GM04504 (cell line): ENCODE measurements around the gene TSTD1.
A peak's percentile ranks its signal among the peaks of the same experiment; 100 is the strongest.
"Not testable (repeated sequence)": the region's sequence is repeated elsewhere in the genome, so short reads cannot be mapped to it uniquely, and the experiment has no call there.

Experiments used
- DNase-seq: peaks from one replicate; pipeline ENCODE4 v3.0.0-alpha.2; 2012; ENCODE audit warnings: low read depth

The TSTD1 gene

DNA sequence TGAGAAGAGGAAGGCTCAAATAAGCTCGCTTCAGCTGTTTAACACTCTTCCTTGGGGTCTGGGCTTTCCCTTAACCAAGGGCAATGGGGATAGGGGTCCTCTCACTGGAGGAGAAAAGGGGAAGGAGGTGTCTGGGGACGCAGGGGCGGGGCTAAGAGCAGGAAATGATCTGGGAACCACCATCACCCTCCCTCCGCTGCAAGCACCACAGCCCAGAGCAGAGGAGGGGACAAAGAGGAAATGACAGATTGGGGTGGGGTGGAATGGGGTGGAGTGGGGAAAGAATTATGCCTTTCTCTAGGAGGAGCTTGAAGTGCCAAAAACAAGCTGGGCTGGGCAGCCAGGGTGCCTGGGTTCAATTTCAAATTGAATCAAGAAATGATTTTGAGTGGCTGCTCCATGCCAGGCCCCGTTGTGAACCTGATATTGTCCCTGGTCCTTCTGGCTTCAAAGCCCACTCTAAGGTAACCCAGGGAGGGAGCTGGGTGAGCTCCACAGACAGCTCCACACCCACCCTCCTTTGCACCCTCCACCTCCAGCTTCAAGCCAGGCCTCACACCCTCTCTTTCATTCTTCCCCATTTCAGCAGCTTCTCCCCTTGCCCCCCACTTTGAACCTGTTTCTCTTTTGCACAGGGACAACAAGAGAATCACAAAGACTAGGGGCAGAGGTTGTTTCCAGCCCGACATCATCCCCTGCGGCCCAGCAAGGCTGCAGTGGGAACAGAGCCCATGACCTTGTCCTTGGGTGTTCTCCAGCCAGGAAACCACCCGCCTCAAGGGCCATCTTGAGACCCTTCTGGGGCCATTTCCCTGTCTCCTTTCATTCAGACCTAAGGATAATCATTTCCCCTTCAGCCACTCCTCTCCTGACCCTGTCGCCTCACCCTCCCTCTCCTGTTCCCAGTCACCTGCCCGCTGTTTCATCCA lies 29.8 kb upstream of the TSTD1 start:
- no peak for DNase-seq

DNA sequence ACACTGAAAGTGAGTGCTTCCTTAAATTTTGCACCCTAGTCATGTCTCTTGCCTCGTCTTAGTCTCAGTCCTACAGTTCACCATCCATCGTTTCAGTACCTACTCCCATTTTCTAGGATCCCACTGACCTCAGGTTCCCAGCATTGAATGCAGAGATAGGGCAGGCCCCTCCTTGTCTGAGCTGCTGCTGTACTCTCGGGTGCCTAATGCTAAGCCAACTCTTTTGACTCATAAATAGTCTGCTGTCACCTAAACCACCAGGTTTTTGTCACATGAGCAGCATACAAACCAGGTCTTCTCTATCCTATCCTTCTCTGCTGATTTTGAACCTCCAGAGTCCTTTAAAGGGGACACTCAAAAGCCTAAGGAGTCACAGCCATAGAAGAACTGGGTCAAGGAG lies 27.9 kb upstream of the TSTD1 start:
- no peak for DNase-seq

DNA sequence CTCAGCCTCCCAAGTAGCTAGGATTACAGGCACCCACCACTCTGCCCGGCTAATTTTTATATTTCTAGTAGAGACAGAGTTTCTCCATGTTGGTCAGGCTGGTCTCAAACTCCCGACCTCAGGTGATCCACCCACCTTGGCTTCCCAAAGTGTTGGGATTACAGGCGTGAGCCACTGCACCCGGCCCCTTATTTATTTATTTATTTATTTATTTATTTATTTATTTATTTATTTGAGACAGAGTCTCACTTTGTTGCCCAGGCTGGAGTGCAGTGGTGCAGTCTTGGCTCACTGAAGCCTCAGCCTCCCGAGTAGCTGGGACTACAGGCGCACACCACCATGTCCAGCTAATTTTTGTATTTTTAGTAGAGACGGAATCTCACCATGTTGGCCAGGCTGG lies 26.9 kb upstream of the TSTD1 start:
- not testable (repeated sequence) for DNase-seq

DNA sequence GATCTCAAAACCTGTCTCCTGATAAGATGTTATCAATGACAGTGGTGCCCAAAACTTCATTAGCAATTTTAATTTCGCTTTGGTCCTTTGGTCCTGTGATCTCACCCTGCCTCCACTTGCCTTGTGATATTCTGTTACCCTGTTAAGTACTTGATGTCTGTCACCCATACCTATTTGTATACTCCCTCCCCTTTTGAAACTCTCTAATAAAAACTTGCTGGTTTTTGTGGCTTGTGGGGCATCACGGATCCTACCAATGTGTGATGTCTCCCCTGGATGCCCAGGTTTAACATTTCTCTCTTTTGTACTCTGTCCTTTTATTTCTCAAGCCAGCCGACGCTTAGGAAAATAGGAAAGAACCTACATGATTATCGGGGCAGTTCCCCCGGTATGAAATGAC lies 25.2 kb upstream of the TSTD1 start:
- DNase-seq, result not testable (repeated sequence)

DNA sequence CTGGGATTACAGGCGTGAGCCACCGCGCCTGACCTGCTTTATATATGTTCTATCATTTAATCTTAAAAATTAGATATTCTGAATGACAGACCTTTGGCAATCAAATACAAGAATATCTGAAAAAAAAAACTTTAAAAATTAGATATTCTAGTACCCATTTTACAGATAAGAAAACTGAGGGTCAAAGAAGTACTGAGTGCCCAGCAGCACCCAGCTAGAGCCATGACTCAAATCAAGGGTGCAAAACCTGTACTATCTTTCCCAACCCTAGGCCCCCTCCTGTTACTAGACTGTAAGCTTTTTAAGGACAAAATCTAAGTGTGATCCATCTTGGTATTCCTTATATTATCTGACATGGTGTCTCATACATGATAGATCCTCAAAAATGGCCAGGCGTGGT lies 22.7 kb upstream of the TSTD1 start:
- no peak for DNase-seq

DNA sequence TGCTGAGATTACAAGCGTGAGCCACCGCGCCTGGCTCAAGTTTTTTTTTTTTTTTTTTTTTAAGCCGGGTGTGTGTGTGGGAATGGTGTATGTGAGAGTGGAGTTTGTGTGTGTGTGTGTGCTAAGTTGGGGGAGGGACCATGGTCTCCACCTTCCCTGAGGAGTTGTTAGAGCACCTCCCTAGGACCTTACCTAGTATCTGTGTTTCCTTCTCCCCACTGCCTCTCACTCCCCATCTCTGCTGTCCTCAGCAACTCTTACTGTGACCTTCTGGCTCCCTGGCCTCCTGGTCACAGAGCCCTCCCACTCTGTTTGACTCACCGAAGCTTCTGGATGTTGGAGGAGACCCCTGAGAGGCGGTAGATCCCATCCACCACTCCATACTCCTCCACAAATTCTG lies 20.5 kb upstream of the TSTD1 start:
- no peak for DNase-seq

DNA sequence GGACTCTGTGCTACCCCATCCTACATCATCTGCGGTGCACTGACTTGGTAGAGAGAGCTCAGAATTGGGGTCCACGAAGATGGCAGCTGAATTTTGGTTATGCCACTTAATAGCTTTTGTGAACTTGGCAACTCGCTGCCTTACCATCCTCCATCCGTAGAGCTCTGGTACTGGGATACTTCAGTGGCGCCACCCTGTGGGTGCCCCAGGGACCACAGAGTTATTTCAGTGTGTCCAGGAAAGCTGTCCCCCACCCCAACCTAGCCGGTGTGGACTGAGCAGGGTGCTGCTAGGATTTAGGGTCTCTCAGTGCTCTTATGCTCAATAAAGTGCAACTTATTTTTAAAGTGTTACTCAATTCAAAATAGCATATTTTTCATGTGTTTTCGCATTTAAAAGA lies 16.0 kb upstream of the TSTD1 start:
- no peak for DNase-seq

DNA sequence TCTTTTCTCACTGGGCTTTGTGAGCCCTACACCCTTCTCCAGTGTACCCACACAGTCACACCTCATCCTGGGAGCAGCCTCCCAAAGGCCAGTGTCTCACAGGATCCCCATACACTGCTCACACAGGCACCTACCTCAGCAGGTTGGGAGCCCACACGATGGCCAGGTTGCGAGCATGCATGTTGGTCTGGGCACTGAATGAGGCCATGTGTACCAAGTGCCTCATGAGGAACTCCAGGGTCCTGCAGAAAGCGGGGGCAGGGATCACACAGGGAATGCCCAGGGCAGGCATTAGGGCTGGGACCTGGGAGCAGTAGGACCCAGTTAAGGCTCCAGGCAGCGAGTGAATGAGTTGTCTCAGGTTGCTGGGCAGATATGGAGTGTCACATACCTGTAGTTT lies 15.5 kb upstream of the TSTD1 start:
- no peak for DNase-seq

DNA sequence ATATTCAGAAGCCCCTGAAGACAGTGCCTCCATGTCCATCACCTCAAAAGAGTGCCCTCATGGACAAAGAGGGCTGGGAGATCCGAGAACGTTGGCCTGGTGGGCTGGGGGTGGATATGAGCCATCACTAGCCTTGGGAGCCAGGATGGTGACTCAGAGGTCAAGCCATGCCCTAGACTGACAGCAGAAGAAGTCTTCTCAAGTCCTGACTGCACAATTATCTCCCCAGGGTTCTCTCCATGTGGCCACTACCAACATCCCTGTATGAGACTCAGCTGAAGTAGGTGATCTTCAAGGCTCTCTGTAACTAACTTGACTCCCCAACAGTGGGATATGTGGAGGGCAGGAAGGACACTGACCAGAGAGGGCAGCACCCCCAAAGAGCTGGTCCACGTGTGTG lies 14.1 kb upstream of the TSTD1 start:
- no peak for DNase-seq

DNA sequence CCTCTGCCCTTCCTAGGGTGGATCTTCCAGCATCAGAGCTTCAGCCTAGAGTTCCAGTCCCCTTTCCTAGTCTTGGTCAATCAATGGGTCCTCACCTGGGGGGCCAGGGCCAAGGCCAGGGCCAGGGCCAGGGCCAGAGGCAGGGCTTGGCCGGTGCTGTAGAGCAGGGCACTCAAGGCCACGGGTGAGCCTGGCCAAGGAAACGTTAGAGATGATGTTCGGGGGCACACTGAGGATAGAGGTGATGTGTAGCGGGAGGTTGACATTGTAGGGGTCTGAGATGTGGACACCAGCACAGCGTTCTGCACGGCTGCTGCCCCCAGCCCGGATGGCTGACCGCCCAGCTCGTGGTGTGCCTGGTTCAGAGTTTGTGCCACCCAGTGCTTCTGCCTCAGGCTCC lies 12.5 kb upstream of the TSTD1 start:
- no peak for DNase-seq

DNA sequence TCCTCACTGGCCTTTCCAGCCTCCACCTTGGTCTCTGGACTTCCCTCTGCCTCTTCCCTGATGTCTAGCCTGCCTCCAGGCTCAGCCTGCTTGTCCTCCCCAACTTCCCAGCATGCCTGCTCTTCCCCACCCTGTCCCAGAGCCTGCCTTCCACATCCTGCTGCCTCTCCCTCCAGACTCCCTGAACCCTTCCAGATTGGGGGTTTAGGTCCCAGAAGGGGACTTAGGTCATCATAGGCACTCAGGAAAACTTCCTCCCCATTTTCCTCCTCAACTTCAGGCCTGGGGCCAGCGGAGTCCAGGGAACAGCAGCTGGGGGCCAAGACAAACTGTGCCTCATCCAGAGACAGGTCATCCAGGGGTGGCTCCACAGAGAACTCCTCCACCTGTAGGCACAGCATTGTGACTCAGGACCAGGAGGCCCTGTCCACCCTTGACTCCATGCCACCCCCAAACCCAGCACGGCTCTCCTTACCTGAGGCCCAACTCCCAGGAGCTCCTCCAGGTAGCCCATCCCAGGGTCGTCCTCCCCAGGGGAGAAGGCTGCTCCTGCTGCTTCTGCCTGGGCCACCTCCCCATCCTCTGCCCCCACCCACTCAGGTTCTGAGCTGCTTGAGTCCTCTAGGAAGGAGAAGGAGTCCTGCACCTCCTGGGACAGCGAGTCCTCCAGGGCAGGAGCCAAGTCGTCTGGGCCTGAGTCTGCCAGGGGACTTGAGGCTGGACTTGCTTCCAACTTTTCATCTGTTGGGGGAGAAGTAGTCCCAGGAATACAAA lies 10.4 kb upstream of the TSTD1 start:
- no peak for DNase-seq

DNA sequence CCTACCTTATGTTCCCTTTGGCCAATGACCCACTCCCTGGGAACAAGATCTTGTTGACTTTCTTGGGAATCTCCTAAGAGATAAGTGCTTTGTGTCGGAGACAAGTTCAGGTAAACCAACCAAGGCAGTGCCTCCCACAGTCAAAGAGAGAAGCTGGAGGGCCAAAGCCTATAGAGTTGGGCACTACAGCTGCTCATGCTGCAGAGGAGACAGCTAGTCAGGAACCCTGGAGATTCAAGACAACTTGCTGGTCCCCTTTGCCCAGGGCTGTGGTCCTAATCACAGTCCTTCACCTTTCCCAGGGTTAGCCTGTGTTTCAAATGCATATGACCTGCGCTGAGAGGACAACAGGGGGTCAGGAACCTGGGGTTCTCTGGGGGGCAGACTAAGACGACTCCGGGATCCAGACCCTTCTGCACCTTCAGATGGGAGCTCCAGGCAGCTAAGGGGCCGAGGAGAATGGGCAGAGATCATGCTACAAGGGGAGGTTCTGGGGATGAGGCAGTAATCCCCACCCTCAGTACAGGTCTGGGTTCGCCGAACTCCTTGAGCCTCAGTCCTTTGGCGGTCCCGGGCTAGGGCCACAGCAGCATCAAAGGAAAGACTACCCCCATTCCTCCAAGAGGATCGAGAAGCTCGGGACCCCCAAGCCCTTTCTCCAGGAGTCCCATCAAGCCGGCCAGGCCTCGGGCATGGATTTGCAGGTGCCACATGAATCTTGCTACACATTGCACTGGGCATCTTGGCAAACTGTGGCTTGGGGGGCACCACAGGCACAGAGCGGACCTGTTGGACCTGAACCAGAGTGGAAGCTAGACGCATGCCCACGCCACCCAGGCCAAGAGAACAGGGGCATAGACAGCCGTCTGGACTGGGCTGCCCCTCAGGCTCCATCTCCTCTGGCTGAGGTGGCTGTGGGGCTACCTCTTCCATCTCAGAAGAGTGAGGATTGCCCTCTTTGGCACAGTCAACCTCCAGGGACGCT lies 9.0 kb upstream of the TSTD1 start:
- DNase-seq, result no peak

DNA sequence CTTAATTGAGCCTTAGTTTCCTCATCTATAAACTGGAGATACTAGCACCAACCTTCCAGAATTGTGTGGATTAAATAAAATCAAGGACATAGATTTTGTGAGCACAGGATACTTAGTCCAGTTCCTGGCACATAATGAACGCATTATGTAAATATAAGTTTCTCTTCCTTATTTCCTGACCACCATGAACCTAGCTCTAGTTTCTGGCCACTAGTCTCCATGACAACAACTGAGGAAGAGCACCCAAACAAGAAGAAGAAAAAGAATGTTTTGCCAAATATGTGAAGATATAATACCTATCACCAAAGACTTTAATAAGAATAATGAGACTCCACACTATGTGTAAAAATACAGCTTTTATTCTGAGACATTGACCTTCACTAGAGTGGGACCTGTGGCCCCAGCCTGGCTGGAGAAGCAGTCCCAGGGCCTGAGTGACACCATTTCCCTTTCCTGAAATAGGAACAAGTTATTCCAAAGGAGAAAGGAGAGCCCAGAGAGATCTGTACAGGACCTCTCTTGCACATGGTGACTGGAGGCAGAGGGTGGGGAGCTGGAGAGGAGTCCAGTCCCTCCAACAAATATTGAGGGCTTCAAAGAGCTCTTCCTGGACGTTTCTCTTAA lies 8.0 kb upstream of the TSTD1 start:
- DNase-seq, result no peak

DNA sequence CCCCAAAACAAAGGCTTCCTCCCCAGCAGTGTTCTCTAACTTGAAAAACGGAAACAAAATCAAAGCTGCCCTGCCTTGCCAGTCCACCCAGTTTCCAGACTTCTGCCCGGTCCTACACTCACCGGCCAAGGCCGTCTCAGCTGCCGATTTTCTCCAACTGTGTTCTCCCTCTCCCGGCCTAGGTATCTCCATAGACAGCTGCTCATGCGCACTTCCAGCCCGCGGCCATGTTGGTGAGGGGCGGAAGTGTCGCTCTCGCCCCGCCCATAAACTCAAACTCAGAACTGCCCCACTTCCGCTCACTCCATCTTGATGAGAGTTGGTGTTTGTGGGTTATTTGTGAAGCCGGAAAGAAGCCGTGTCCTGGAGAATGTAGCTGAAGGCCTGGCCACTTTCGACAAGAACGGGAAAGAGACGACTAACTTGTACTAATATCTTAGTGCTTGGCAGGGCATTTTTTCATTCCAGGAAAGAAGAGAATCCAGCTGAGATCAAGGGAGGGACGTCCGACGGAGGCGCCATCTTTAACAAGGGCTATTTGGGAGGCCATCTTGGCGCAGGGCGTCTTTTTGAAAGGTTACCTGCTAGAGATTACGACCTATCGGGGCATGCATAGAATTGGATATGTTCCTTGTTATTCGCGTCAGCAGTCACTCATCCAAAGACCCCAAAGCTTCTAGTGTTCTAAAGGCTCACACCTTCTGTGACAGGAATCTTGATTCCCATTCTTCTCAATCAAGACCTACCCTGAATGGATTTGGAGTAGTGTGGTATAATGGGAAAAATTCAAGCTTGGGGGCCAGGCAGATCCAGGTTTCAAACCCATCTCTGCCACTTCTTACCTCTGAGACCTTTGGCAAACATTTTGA lies 7.2 kb upstream of the TSTD1 start, which contains the start of gene USF1:
USF1 (minus strand) TSS at position 242 of the 869 bp plus-strand sequence. CDS start 2,702 bp downstream, outside the sequence.
- peak; percentile 90 for DNase-seq

DNA sequence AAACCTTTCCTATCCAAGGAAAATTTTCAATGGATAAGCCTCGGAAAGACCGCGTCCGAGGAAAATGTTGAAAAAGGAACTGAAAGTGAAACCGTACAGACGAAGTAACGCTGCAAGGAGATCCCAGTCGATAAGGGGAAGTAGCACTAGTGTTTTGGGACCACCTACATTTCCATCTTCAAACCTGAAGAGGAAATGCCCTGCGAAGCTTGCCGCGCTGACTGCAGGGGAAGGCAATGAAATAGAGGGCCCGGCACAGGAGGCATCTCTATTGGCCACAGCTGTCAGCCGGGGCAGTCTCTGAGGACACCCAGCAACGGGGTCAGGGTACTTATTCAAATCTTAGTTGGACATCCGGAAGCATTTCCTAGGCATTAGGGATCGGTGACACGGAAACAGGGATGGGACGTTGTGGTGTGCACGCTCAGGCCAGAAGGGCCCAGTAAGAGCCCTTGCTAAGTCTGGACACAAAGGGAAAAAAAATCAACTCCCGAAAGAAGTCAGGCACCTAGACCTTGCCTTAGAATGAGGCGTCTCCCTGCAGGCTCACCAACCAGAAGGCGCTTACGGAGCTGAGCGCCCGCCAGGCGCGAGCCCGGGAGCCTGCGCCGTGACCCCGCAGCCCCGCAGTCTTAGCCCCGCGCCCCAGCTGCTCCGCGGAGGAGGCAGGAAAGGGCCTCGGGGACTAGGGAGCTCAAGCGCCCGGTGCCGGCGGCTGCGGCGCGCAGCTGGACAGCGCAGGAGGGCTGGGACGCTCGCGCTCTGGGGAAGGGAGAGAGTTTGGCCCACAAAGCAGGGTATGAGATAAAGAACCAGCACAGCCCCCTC lies 6.4 kb upstream of the TSTD1 start:
- DNase-seq, result peak; percentile 26

DNA sequence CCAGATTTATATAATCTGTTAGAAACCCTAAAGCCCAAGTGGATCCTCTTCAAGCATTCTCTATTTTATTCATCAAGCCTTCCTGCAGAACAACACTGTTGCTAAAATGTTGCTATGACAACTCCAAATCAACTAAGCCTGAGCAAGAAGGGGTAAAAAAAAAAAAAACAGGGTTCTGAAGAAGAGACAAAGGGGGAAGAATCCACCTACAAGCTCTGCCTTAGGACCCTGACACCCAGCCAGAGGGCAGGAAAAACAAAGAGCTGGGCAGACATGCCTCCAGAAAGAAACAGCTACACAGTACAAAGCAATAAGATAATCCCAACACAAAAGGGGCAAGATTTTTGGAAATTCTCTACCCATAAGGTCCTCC lies 5.8 kb upstream of the TSTD1 start:
- DNase-seq, result no peak

DNA sequence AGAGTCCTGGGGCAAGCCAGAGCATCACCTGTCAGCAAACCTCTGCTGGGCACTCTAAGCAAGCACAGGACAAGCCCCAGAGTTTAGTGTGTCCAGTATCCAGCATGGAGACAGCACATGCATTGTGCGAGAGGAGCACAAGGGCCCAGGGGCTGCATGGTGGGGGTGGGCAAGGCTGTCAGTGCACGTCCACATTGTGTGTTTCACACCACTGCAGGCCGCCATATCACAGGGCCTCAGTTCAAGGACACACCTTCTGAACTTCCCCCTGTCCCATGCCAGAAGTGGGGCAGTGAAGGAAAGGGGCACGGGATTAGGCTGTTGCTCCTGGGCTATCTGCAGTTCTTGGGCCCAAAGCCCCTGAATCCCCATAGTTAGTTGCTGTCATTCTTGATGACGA lies 782 bp upstream of the TSTD1 start:
- no peak for DNase-seq

DNA sequence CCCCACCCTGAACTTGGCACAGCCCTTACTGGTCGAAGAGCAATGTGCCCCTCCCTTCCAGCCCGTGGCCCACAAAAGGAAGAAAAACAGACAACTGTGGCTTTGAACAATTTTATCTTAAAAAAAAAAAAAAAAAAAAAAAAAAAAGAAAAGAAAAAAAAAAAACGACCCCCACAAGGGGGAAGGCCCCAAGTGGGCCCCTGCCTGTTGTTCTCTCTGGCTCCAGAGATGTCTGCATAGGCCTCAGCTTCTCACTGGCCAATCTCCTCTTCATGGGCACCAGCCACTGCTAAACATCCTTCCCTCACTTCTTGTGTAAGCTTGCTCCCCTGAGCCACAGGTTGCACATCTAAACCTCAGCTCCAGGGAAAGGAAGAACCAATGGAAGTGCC lies 386 bp upstream of the TSTD1 start:
- no peak for DNase-seq

DNA sequence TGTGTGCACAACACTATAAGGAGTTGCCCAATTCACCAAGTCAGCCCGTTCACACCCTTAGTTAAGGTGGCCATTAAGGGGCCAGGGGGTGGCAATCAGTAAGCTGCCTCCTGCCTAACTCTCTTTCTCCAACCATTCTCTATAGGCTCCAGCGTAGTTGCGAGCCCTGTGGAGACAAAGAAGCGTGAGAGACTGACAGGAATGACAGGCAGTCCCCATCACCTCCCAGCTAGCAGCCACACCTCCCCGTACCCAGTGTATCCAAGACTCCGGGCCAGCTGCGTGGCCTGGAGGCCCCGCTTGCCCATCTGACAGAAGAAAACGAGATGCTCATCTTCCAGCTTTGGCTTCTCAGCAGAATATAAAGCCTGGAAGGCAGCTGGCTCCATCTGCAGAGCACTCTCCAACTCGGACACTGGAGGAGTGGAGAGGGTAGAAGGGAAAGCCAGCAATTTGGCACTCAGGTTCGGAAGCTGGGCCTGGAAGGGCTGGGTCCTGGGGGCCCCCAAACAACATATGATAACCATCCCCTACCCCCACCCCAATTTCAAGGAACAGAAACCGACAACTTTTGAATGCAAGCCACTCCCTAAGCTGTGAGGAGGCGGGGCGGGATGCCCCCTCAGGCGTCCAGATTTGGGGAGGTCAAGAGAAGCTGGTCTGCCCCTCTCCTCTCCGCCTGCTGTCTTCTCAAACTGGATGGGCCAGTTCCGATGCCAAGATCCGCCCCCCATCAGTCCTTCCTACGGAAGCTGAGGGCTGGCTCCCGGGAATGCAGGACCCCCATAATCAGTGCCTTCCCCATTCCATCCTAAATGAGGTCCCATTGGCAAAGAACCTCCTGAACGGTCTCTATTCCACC lies 872 bp downstream of the TSTD1 start:
- DNase-seq, result no peak
